Measurements from ENCODE around the gene DYNLT2. TPM values are rescaled to one million over a fixed set of nuclear protein-coding genes. Genes with fewer than 3 reads are reported as not detected.
A peak's percentile ranks its signal among the peaks of the same experiment; 100 is the strongest.

Gene DYNLT2
- total and polyA plus RNA-seq, 2 of the 13 experiments (the other 11 are each of a cell fraction or from before 2014, with no cell fraction given) = 2.1 to 4.3 TPM

GRCh38 chr6:169799474-169799926 lies 48.1 kb upstream of the DYNLT2 start (continued):
- TF ChIP-seq, protein P1, sequence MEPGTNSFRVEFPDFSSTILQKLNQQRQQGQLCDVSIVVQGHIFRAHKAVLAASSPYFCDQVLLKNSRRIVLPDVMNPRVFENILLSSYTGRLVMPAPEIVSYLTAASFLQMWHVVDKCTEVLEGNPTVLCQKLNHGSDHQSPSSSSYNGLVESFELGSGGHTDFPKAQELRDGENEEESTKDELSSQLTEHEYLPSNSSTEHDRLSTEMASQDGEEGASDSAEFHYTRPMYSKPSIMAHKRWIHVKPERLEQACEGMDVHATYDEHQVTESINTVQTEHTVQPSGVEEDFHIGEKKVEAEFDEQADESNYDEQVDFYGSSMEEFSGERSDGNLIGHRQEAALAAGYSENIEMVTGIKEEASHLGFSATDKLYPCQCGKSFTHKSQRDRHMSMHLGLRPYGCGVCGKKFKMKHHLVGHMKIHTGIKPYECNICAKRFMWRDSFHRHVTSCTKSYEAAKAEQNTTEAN (CRISPR knock-in tag; conservative IDR thresholded peaks at IDR 0.05) = peak; percentile 59; the same call in 1 of the 2 replicates
- TF ChIP-seq ATF4 (CRISPR knock-in tag; IDR thresholded peaks at IDR 0.05) = peak in 1 of 2 experiments; percentile 75; a peak in 2 of 4 replicates
- no peak for TF ChIP-seq SNAPC5 (CRISPR knock-in tag; IDR thresholded peaks at IDR 0.05; ENCODE audit: borderline replicate concordance)
- TF ChIP-seq ZNF678 (CRISPR knock-in tag; IDR thresholded peaks at IDR 0.05) = no peak
- TF ChIP-seq FOXA3 (CRISPR knock-in tag; IDR thresholded peaks at IDR 0.05) = peak; percentile 91
- no peak for TF ChIP-seq ZIK1 (CRISPR knock-in tag; IDR thresholded peaks at IDR 0.05; ENCODE audit: borderline replicate concordance, low read depth)
- TF ChIP-seq HIC2 (CRISPR knock-in tag; IDR thresholded peaks at IDR 0.05; ENCODE audit: low read depth) = no peak
- TF ChIP-seq THAP7 (CRISPR knock-in tag; IDR thresholded peaks at IDR 0.05) = no peak; the same call in 1 of the 2 replicates
- TF ChIP-seq ZNF724P (CRISPR knock-in tag; IDR thresholded peaks at IDR 0.05; ENCODE audit: borderline replicate concordance) = no peak
- peak; percentile 41 for TF ChIP-seq NR2C2 (CRISPR knock-in tag; IDR thresholded peaks at IDR 0.05; ENCODE audit: borderline replicate concordance)
- TF ChIP-seq STAG1 (CRISPR knock-in tag; IDR thresholded peaks at IDR 0.05) = peak; percentile 51
- no peak for TF ChIP-seq SMC3 (IDR thresholded peaks at IDR 0.05; ENCODE audit: low read length)
- peak; percentile 79; the same call in 1 of the 2 replicates for TF ChIP-seq MTA1 (CRISPR knock-in tag; IDR thresholded peaks at IDR 0.05; ENCODE audit: borderline replicate concordance)
- no peak for TF ChIP-seq RNF219 (CRISPR knock-in tag; IDR thresholded peaks at IDR 0.05)
- no peak; the same call in 1 of the 2 replicates for TF ChIP-seq KDM5A (IDR thresholded peaks at IDR 0.05; ENCODE audit: borderline replicate concordance, low read length)
- TF ChIP-seq NFAT5 (CRISPR knock-in tag; IDR thresholded peaks at IDR 0.05) = no peak

All from HepG2 (cell line).